Kidney tubule cell (primary cell): Measurements from ENCODE around the gene GABRP.
"Not testable (repeated sequence)": the region's sequence is repeated elsewhere in the genome, so short reads cannot be mapped to it uniquely, and the experiment has no call there.

Experiments
- DNase-seq: peaks from one replicate; pipeline ENCODE4 v3.0.0-alpha.2; 2018; ENCODE audit warnings: low spot score

Gene GABRP

DNA sequence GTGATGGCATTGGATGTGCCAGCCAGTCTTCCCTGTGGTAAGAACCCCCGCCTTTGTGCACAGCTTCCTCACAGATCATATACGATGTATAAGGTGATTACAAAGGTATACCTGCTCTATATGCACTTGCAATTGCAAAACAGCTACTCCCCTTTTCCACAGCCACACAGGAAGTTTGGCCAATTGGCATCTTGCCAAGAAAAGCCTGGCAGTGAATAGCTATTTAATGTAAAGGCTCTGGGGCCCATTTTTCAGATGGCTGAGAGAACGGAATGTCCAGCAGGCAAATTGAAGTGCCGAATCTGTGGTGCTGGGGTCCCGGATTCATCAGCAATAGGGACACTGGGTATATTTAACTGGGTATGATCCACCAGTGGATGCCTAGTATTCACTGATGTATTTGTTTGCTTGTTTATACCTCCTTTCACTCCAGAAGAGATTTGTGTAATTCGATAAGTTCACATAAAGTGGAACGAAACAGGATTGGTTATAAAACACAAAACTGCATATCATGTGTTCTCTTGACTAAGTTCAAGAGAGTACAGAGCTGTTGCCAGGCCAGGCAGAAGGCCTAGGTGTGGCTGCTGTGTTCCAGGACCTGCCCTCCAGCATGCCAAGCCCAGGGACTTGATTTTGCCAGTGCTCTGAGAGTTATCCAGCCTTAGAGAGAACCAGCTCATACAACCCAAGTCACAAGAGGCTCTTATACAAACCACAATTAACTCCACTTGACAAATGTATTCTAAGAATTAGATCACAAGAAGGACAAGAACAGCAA lies 27.7 kb upstream of the GABRP start:
- no peak for DNase-seq

DNA sequence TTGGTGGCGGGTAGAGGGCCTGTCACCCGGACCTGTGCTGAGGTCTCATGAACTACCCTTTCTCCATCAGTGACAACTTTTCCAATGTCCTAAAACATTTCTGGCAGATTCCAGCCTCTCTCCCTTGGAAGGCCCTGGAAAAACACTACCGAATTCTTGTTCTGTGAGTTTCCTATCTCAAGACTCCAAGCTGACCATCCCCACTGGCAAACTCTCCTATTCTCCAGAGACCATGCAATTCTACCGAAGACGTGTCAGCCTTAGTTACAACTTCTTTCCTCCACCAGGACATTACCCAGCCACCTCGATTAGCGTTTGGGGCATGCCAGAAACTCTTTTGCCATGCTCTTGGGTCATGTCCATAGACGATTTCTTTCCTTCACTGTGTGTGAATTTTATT lies 26.8 kb upstream of the GABRP start:
- no peak for DNase-seq

DNA sequence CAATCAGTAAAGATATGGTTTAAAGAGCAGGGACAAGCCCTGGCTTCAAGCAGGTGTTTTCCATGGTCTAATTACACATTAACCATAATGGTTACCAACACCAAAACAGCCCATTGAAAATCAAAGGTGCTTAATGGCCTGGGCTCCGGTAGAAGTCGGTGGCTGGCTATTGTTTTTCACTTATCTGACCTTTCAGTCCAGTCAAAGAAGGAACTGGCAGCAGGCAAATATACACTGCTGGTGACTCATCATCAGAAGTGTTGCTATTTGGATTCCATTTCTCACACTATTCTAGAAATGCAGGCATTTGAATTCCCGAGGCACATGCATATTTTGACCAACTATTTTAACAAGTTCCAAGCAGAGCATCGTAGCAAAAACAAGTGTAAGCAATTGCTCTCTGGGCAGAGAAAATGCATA lies 26.3 kb upstream of the GABRP start:
- DNase-seq: peak; percentile 90

DNA sequence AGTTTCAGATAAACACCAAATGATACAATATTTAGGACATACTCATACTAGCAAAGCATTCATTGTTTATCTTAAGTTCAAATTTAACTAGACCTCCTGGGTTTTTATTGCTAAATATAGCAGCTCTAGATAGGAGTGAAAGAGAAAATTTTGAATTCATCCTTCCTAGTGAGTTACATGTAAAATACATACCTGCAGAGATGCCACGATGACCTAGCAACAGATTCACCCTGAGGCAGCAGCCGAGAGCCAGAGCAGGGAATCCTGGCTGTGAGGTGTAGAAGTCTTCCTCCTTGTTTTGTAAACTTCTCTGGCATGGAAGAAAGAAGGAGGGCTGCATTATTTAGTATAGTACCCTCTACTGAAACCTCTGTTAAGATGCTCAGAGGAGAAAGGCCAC lies 25.9 kb upstream of the GABRP start:
- DNase-seq: no peak

DNA sequence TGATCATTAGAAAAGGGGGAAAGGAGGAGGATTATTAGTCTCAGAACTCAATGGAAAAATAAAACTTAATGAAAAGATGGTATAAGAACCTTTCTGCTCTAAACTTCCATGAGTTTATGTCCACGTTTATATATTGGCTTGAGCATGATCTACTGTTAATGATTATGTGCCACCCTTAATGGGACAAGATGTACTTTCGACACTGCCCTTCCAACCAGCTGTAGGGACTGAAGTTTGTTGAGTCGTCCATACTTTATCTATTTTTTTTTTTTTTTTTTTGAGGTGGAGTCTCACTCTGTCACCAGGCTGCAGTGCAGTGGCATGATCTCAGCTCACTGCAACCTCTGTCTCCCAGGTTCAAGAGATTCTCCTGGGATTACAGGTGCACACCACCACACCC lies 25.0 kb upstream of the GABRP start:
- no peak for DNase-seq

DNA sequence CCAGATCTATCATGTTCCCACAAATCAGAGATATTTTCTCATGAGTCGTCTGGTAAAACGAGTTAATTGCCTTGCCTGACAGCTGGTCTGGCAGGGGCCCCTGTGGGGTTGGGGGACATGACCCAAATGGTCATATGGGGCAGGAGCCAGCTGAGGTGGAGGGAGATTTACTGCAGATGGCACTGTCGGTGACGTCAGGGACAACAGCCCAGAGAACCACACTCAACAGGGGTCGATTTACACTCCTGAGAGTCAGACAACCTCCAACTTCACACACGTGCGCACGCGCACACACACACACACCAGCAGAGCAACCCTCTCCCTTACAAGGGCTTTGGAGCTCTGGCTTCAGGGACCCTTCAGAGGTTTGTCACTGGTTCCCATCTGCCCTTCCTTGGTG lies 23.4 kb upstream of the GABRP start:
- no peak for DNase-seq

DNA sequence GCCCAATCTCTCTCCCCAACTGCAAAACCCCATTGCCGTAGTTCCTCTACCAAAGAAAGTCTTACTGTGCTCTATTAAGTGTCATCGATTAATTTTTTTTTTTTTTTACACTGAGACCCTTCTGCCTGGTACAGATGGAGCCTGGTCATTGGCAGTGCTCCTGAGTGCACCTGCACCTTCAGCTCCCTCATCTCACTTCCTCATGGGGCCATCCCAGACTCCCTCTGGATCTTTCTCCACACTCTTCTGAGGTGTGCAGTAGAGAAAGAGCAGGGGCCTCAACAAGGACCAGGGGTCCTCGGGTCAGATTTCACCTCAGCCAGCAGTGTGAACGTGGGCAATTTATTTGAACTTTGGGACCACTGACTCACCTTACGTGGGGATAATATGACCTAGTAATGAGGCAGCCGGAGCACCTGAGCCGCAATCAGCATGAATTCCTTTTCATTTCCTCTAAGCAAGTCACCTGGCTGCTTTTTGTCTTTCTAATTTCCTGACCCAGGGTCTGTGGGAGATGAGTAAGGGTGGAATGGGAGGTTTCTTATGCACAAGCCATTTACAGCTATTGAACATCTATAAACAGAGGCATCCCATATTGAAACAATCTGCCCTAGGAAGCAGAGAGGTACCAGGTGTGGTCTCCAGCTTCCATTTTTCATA lies 22.3 kb upstream of the GABRP start:
- no peak for DNase-seq

DNA sequence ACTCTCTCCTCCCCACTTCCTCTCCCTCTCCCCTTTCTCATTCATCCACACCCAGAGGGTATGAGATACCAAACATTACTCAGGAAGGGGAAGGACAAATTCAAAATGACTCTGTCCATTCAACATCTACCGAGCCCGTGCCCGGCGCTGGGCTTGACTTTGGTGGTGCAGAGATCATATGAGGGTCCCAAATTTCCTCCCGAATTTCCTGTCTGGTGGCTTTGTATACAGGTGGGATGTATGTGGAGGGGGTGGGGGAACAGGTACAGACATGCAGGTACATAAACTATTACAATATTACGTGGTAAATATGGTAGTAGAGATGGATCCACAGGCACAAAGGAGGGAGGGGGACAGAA lies 21.8 kb upstream of the GABRP start:
- DNase-seq: no peak

DNA sequence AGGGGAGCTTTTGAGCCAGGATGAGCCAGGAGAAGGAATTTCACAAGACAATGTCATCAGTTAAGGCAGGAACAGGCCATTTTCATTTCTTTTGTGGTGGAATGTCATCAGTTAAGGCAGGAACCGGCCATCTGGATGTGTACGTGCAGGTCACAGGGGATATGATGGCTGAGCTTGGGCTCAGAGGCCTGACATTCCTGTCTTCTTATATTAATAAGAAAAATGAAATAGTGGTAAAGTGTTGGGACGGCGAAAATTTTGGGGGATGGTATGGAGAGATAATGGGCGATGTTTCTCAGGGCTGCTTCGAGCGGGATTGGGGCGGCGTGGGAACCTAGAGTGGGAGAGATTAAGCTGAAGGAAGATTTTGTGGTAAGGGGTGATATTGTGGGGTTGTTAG lies 21.2 kb upstream of the GABRP start:
- not testable (repeated sequence) for DNase-seq

DNA sequence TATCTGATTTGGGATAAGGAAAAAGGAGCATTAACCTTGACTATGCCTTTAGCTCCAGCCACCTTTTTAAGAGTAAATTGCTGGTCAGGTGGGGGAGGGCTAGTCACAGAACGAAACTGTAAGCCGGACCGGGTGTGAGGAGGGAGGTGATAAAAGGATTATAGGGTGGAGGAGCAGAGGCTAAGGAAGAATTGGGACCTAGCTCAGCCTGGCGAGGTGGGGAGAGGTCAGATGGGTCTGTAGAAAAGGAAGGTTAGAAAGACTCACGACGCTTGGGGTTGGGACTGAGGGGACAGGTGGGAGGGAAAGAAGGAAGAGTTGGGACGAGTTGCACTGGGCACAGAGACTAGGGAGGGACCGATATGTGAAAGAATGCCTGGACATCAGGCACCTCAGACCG lies 17.7 kb upstream of the GABRP start:
- not testable (repeated sequence) for DNase-seq

DNA sequence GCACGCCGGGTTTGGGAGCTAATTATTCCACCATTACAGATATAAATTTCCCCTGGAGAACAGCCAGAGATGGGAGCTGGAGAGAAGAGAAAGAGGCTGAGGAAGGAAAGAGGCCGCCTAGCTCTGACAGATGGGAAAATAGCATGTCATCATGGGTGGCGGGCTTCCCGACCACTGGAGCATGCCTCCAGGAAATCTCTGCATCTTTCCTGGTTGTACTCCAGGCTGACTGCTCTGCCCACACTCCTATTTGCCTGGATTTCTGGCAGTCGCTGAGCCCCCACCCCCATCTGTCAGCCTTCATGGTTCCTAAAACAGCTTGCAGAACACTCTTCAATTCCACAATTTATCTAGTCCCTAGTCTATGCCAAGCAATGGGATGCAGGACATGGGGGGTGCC lies 14.3 kb upstream of the GABRP start:
- no peak for DNase-seq

DNA sequence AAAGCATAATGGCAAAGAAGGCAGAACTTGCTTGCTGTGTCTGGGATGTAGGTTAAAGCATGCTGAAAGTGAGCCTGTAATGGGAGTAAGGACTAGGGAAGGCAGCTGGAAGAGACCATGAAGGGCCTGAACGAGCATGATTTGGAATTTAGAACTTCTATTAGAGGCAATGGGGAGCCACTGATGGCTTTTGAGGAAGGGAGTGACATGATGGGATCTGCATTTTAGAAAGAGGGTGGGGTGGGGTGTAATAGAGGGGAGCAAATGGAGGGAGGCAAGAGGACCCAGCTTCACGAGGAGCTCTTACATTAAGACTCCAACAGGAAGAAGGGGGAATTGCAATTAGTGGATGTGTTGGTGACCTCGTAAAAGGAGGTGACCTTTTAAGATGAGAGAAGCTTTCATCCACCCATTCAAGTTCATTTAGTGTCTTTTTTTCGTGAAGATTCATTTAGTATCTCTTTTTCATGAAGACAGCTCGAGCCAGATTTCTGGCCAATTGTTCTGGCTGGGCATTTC lies 13.6 kb upstream of the GABRP start:
- no peak for DNase-seq

DNA sequence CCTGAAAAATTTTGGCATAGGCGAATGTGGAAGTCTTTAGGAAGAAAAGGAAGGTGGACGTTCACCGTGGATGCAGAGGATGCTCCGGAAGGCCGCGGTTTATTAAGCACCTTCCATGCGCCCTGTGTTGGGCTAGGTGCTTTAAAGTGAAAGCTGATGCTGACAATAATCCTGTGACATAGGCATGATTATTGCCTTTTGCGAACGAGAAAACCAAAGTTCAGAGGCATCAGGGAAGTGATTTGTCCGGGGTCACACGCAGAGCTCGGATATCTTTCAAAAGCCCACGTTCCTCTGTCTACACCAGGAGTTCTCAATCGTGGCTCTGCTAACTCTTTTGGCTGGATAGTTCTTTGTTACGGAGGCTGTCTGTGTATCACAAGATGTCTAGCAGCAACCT lies 12.0 kb upstream of the GABRP start:
- DNase-seq: no peak

DNA sequence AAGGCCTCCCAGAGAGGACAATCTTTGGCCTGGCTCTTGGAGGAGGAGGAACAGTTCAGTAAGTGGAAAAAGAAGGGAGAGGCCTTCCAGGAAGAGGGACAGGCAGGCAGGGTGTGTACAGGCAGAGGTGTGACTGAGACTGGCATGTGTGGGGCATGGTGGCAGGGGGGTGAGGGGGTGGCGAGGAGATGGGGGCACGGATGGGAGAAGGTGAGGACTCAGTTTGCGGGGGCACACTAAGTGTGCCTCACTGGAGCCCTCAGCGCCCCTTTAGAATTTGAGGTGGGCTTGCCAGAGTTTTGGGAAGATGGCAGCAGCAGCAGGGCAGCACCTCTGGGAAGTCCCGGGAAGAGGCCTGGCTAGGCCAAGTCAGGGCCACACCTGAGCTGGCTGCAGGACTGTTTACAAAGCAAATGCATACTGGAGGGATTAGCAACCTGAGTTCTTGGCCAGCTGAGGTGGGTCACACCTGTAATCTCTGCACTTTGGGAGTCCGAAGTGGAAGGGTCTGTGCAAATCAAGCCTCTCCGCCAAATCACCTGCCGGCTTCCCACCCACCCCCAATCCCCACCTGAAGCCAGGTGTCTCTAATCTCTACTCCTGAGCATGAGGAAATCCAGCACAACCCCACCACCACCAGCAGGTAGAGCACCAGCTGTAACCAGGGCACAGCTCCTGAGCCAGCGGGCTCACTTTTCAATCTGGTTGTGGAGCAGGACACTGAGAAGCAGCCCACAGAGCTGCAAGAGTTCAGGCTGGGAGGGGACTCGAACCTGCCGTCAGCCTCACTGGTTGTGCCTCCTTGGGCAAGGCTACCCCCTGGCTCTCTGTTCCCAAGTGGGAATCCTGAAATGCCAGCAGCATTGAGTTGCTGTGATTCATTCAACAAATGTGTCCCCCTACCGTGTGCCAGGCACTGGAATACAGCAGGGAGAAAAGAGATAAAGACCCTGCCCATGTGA lies 10.2 kb upstream of the GABRP start:
- DNase-seq: no peak

DNA sequence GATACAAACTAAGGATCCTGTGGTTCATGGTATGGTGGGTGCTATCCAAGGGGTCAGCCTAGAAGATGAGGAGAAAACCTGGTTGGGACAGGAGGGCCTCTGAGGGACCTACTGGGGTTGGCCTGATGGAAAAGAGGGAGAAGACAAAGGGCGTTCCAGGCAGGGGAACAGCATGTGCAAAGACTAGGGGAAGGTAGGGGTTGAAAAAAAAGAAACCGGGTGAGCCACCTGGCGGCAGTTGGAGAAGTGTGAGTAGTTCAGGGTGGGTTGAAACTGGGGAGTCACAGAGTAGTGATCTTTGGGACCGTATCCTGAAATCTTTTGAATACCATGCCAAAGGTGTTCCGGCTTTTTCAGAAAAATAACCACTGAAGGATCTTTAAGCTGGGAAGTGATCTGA lies 8.7 kb upstream of the GABRP start:
- DNase-seq: no peak

DNA sequence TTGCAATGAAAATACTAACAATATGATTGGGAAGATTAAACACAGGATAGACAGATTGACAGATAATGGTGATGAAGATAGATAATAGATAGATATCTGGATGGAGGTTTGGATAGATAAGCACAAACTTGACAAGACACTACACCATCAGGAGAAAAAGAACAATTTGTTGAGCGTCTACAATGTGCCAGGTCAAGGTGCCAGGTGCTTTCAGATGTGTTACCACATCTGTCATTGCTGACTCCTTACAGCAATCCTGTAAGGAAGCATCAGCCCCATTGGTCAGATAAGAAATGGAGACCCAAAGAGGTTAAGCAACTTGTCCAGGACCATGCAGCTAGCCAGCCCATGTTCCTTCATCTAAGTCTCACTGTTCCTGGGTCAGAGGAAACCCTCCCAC lies 1.6 kb upstream of the GABRP start:
- no peak for DNase-seq

DNA sequence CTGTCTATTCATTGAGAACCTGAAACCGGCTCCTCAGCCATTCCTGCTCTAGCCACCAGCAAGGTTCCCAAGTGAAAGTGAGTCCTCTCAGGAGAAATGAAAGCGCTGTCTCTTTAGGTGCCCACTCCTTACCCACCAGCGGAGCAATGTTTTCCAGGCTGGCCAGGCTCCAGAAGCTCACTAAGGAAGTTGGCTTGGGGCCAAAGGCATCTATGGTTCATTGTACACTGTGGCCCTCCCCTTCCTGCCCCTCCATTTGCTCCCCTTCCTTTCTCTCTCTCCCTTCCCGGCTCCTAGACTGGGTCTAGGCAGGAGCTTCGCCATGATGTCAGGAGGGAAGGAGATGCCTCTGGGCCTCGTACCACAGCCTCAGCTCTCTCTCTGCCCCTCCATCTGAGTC lies 1.1 kb upstream of the GABRP start:
- DNase-seq: peak; percentile 67

DNA sequence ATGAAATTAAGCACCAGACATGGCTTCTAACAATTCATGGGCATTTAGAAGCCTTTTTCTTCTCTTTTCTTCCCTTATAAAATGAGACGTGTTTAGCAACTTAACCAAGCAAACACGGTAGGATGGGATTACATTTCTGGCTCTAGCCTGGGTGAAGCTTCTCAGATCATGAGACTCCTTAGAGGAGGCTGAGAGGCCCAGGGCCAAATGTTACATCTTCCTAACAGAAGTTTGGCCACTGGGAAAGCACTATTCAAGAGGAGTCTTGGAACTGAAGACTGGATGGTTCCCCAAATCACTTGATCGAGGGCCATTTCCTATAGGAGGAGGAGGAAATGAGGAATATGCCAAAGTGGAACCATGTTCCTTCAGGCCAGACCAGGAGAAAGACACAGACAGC lies 1.9 kb downstream of the GABRP start:
- no peak for DNase-seq

DNA sequence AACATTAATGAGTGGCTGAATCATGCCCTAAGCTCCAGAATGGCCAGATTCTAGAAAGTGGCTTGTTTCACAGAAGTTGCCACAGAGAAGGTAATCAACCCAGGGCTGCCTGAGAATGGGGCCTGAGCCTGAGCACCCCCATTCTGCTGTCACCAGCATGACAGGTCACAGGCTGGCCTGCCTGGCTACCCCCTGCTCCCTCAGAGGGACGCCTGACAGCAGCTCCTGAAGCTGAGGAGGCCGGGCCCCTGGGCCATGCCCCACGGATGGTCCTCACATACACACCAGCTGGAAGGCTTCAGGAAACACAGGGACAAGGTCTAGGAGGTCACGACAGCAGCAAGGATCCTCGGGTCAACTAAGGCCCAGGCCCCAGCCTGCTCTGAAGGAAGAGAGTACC lies 3.7 kb downstream of the GABRP start:
- DNase-seq: no peak

DNA sequence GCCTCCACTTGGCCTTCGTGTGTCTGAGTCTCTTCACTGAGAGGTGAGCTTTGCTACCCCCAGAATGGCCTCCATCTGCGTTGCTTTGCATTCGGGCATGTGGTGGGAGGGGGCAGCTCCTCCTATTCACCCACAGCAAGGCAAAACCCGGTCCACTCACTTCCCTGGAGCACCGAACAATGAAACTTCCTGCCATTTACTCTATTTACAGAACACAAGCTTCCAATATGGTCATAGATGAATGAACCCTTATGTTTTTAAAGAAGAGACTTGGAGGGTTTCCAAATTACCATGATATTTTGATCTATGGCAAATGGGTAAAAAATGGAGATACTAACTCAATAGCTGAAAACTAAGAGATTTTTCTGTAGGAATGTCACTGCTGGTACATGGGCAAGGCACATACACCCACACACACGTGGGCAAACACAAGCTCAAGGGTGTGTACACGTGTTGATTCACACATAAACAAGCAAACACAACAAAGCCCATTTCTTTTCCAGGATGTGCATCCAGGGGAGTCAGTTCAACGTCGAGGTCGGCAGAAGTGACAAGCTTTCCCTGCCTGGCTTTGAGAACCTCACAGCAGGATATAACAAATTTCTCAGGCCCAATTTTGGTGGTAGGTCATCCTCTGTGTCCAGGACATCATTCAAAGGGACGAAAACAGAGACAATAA lies 5.2 kb downstream of the GABRP start:
- no peak for DNase-seq

DNA sequence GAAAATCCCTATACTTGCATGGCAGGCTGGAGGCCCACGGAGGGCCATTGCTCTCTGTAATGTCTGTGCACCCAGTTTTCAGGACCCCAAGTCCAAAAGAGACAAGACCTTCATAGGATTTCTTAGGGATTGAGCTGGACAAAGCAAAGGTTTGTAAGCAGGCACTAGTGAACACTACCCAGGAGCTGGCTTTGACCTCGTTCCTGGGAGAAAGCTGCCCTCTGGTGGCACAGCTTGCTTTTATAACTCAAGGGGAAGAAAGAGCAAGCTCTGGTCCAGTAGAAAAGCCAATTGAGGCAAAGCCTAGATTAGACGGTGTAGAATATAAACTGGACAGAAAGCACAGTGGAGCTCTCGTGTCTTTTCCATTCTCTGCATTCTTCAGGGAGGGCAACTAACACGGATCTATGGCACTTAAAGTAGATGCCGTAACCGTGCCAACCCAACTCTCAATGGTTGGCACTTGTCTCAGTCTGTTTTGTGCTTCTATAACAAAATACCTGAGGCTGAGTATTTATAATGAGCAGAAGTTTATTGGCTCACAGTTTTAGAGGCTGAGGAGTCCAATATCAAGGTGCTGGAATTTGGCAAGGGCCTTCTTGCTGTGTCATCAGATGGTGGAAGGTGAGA lies 7.9 kb downstream of the GABRP start:
- peak; percentile 73 for DNase-seq

DNA sequence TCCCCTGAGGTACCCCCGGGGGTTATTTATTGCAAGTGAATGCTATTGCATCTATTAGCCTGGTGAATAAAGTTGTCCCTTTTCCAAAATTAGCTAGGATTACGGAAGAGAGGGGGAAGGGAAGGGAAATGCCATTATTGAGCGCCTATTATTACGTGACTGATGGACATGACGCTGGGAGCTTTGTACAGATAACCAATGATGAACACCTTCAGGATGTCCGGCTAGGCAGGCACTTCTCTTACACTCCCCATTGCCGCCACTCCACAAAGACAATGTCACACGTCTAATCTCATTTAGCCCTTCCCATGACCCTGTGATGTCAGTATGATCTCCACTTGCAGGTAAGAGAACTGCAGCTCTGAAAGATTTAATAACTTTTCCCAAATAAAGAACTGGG lies 9.4 kb downstream of the GABRP start:
- DNase-seq: no peak
